Activated T-cell treated with anti-CD3 and anti-CD28 coated beads, Interleukin-2, amount 50 U/mL, for 72 hours (primary cell): ENCODE results near the gene MPDZ. TPM values are rescaled to one million over a fixed set of nuclear protein-coding genes. Genes with fewer than 3 reads are reported as not detected.

Source experiments
- ATAC-seq, 2 donors: fragments of 150-1000 bp; cut with Tn5 transposase; replicated peaks in 1 of 2; 2 replicates each; pipeline ENCODE4 v1.10.0; 2021; ENCODE audit warnings: moderate library complexity in 2 of 2, mild to moderate bottlenecking in 1 of 2
- DNase-seq, 2 donors: peaks; one replicate each; pipeline ENCODE4 v3.0.0; 2021 to 2022; ENCODE audit warnings: mixed read lengths in 1 of 2
- H3K27ac Mint-ChIP-seq: one replicate; pipeline ENCODE4 v1.8.0; 2022; ENCODE audit warnings: mild to moderate bottlenecking, moderate library complexity, mixed read lengths
- H3K27me3 Mint-ChIP-seq: one replicate; pipeline ENCODE4 v1.8.0; 2022; ENCODE audit warnings: low read depth, mixed read lengths
- H3K36me3 Mint-ChIP-seq, 2 donors: one replicate each; pipeline ENCODE4 v1.8.0; 2022; ENCODE audit warnings: mixed read lengths in 2 of 2, mild to moderate bottlenecking in 1 of 2; ENCODE audit not compliant: insufficient read depth in 2 of 2
- H3K4me1 Mint-ChIP-seq: one replicate; pipeline ENCODE4 v1.8.0; 2022; ENCODE audit warnings: low read depth, mixed read lengths
- H3K4me3 Mint-ChIP-seq, 2 donors: one replicate each; pipeline ENCODE4 v1.8.0; 2022; ENCODE audit warnings: mild to moderate bottlenecking in 2 of 2, mixed read lengths in 2 of 2, moderate library complexity in 2 of 2
- H3K9me3 Mint-ChIP-seq, 2 donors: one replicate each; pipeline ENCODE4 v1.8.0; 2022; ENCODE audit warnings: mixed read lengths in 2 of 2
- total RNA-seq, 2 donors: library from RNA; stranded (reverse); gene quantifications; one replicate each; pipeline ENCODE4 v1.2.3, GENCODE V29; 2022

The MPDZ gene
- total RNA-seq, 2 donors from 2014 or later = not detected

GRCh38 chr9:13278368-13279246, 885 bp downstream of the MPDZ start:
- Mint-ChIP-seq H3K36me3 (no peaks in the 10 kb centered on the region), H3K27ac (no peak overlapping the region)

GRCh38 chr9:13278023-13278367, 1.5 kb downstream of the MPDZ start:
- Mint-ChIP-seq H3K4me1 (no peaks in the 10 kb centered on the region), H3K36me3 (no peaks in the 10 kb centered on the region), H3K27ac (no peak overlapping the region), H3K9me3 (peaks cover 2 to 3% of the 10 kb centered on the region in 2 donors), H3K27me3 (peaks cover 15% of the 10 kb centered on the region), H3K4me3 (no peak overlapping the region)
- DNase-seq = no peak
- no peak for ATAC-seq

More at GRCh38 chr9:13278368-13279246, 885 bp downstream of the MPDZ start:
- ATAC-seq = no peak
- Mint-ChIP-seq H3K4me3 (no peak overlapping the region), H3K27me3 (peaks cover 15% of the 10 kb centered on the region), H3K9me3 (peaks cover 2 to 3% of the 10 kb centered on the region in 2 donors), H3K4me1 (no peaks in the 10 kb centered on the region)
- DNase-seq = no peak

- peaks cover 0 to 6% of the 10 kb centered on the region in 2 donors for H3K9me3 Mint-ChIP-seq
- H3K4me1 Mint-ChIP-seq = no peaks in the 10 kb centered on the region
- H3K27ac Mint-ChIP-seq = no peak overlapping the region
- H3K36me3 Mint-ChIP-seq = no peaks in the 10 kb centered on the region
- no peak overlapping the region for H3K4me3 Mint-ChIP-seq
- no peak for ATAC-seq
- H3K27me3 Mint-ChIP-seq = peaks cover 6% of the 10 kb centered on the region
- no peak for DNase-seq
Observed at GRCh38 chr9:13274886-13275641, 4.4 kb downstream of the MPDZ start.

- Mint-ChIP-seq H3K27ac (no peak overlapping the region), H3K9me3 (peaks cover 3 to 8% of the 10 kb centered on the region in 2 donors), H3K4me1 (no peaks in the 10 kb centered on the region), H3K27me3 (no peaks in the 10 kb centered on the region), H3K4me3 (no peak overlapping the region), H3K36me3 (no peaks in the 10 kb centered on the region)
- ATAC-seq (no peak), DNase-seq (no peak)
Observed at GRCh38 chr9:13270734-13271133, 8.8 kb downstream of the MPDZ start.

GRCh38 chr9:13269589-13270452, 9.7 kb downstream of the MPDZ start:
- ATAC-seq (no peak), DNase-seq (no peak)
- Mint-ChIP-seq H3K4me1 (no peaks in the 10 kb centered on the region), H3K9me3 (peaks cover 4 to 10% of the 10 kb centered on the region in 2 donors), H3K27me3 (no peaks in the 10 kb centered on the region), H3K4me3 (no peak overlapping the region), H3K27ac (no peak overlapping the region), H3K36me3 (no peaks in the 10 kb centered on the region)

- Mint-ChIP-seq H3K27me3 (no peaks in the 10 kb centered on the region), H3K9me3 (peaks cover 7 to 12% of the 10 kb centered on the region in 2 donors), H3K4me3 (no peak overlapping the region), H3K36me3 (no peaks in the 10 kb centered on the region), H3K27ac (no peak overlapping the region), H3K4me1 (no peaks in the 10 kb centered on the region)
- no peak for DNase-seq
- ATAC-seq = no peak
Observed at GRCh38 chr9:13268469-13268868, 11.0 kb downstream of the MPDZ start.

GRCh38 chr9:13267743-13268142, 11.7 kb downstream of the MPDZ start:
- H3K36me3 Mint-ChIP-seq = no peaks in the 10 kb centered on the region
- no peak for DNase-seq
- H3K4me1 Mint-ChIP-seq = no peaks in the 10 kb centered on the region
- no peak overlapping the region for H3K27ac Mint-ChIP-seq
- H3K27me3 Mint-ChIP-seq = no peaks in the 10 kb centered on the region
- no peak for ATAC-seq
- no peak overlapping the region for H3K4me3 Mint-ChIP-seq
- peaks cover 7 to 12% of the 10 kb centered on the region in 2 donors for H3K9me3 Mint-ChIP-seq

- H3K27me3 Mint-ChIP-seq = no peaks in the 10 kb centered on the region
- no peak overlapping the region for H3K27ac Mint-ChIP-seq
- H3K9me3 Mint-ChIP-seq = peaks cover 7% of the 10 kb centered on the region in 2 donors
- H3K36me3 Mint-ChIP-seq = no peaks in the 10 kb centered on the region
- no peak overlapping the region for H3K4me3 Mint-ChIP-seq
- no peak for DNase-seq
- ATAC-seq = no peak
- no peaks in the 10 kb centered on the region for H3K4me1 Mint-ChIP-seq
Observed at GRCh38 chr9:13266167-13266566, 13.3 kb downstream of the MPDZ start.

GRCh38 chr9:13264788-13265187, 14.7 kb downstream of the MPDZ start:
- no peaks in the 10 kb centered on the region for H3K36me3 Mint-ChIP-seq
- no peak overlapping the region for H3K27ac Mint-ChIP-seq
- no peak overlapping the region for H3K4me3 Mint-ChIP-seq
- peaks cover 7 to 11% of the 10 kb centered on the region in 2 donors for H3K9me3 Mint-ChIP-seq
- ATAC-seq = no peak
- no peaks in the 10 kb centered on the region for H3K27me3 Mint-ChIP-seq
- H3K4me1 Mint-ChIP-seq = no peaks in the 10 kb centered on the region
- no peak for DNase-seq

- H3K27me3 Mint-ChIP-seq = no peaks in the 10 kb centered on the region
- no peaks in the 10 kb centered on the region for H3K4me1 Mint-ChIP-seq
- no peak for ATAC-seq
- H3K27ac Mint-ChIP-seq = no peak overlapping the region
- H3K36me3 Mint-ChIP-seq = no peaks in the 10 kb centered on the region
- DNase-seq = no peak
- peaks cover 6 to 11% of the 10 kb centered on the region in 2 donors for H3K9me3 Mint-ChIP-seq
- H3K4me3 Mint-ChIP-seq = no peak overlapping the region
Observed at GRCh38 chr9:13263511-13263910, 16.0 kb downstream of the MPDZ start.

GRCh38 chr9:13252852-13253251, 26.6 kb downstream of the MPDZ start:
- no peaks in the 10 kb centered on the region for H3K4me1 Mint-ChIP-seq
- peaks cover 4 to 11% of the 10 kb centered on the region in 2 donors for H3K9me3 Mint-ChIP-seq
- H3K4me3 Mint-ChIP-seq = no peak overlapping the region
- no peak overlapping the region for H3K27ac Mint-ChIP-seq
- no peaks in the 10 kb centered on the region for H3K27me3 Mint-ChIP-seq
- DNase-seq (no peak), ATAC-seq (no peak)
- H3K36me3 Mint-ChIP-seq = no peaks in the 10 kb centered on the region

GRCh38 chr9:13244181-13244580, 35.3 kb downstream of the MPDZ start:
- no peak overlapping the region for H3K4me3 Mint-ChIP-seq
- no peak overlapping the region for H3K27ac Mint-ChIP-seq
- peaks cover 2 to 3% of the 10 kb centered on the region in 2 donors for H3K9me3 Mint-ChIP-seq

GRCh38 chr9:13241283-13241682, 38.2 kb downstream of the MPDZ start:
- DNase-seq (no peak), ATAC-seq (no peak)
- Mint-ChIP-seq H3K9me3 (peaks cover 0 to 7% of the 10 kb centered on the region in 2 donors), H3K4me3 (no peak overlapping the region), H3K36me3 (no peaks in the 10 kb centered on the region), H3K27me3 (no peaks in the 10 kb centered on the region), H3K4me1 (no peaks in the 10 kb centered on the region), H3K27ac (no peak overlapping the region)

More at GRCh38 chr9:13244181-13244580, 35.3 kb downstream of the MPDZ start:
- DNase-seq (no peak), ATAC-seq (no peak)
- H3K27me3 Mint-ChIP-seq = no peaks in the 10 kb centered on the region
- no peaks in the 10 kb centered on the region for H3K4me1 Mint-ChIP-seq
- H3K36me3 Mint-ChIP-seq = no peaks in the 10 kb centered on the region
